Effector memory CD4-positive, alpha-beta T cell (primary cell): Measurements from ENCODE around the gene KDM5C.
"Not testable (repeated sequence)": the region's sequence is repeated elsewhere in the genome, so short reads cannot be mapped to it uniquely, and the experiment has no call there.

Experiments
- DNase-seq, 3 donors: peaks; one replicate each; pipeline ENCODE4 v3.0.0-alpha.2; 2020
- H3K27ac ChIP-seq: 2 replicates; pipeline ENCODE4 v1.7.0; 2013; ENCODE audit warnings: mild to moderate bottlenecking, low read length, moderate library complexity; ENCODE audit not compliant: insufficient read depth, poor library complexity, severe bottlenecking
- H3K27me3 ChIP-seq: replicated peaks from 2 replicates; pipeline ENCODE4 v1.7.0; 2013; ENCODE audit warnings: mild to moderate bottlenecking, low read length; ENCODE audit not compliant: insufficient read depth, control insufficient read depth, poor library complexity, severe bottlenecking
- H3K36me3 ChIP-seq: 2 replicates; pipeline ENCODE4 v1.7.0; 2013; ENCODE audit warnings: mild to moderate bottlenecking, low read length, moderate library complexity; ENCODE audit not compliant: control insufficient read depth, insufficient read depth
- H3K4me1 ChIP-seq: 2 replicates; pipeline ENCODE4 v1.7.0; 2013; ENCODE audit warnings: low read length, mild to moderate bottlenecking; ENCODE audit not compliant: control insufficient read depth, insufficient read depth, poor library complexity, severe bottlenecking
- H3K4me3 ChIP-seq: 2 replicates; pipeline ENCODE4 v1.7.0; 2013; ENCODE audit warnings: low read length, low read depth, mild to moderate bottlenecking; ENCODE audit not compliant: insufficient read depth, poor library complexity, severe bottlenecking
- H3K9me3 ChIP-seq: 2 replicates; pipeline ENCODE4 v1.7.0; 2013; ENCODE audit warnings: mild to moderate bottlenecking, low read length, moderate library complexity; ENCODE audit not compliant: control insufficient read depth

Gene KDM5C

DNA sequence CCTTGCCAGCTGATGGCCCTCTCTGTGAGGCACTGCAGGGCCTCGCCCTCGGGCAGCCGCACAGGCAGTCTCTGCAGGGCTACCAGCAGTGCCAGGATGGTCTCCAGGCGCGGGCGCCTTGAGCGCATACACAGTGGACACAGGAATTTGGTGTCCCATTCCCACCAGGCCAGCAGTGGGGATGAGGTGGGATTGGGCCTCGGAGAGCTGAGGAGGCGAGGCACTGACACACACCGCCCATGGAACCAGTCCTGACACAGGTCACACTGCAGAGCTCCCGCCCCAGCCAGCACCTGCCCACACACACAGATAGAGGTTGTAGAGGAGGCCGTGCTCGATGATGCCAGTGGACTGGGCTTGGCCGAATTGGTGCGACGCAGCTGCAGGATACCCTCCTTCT, 30.7 kb downstream of the KDM5C start:
- Histone ChIP-seq H3K4me1 (no peaks in the 10 kb centered on the region), H3K36me3 (peaks cover 65% of the 10 kb centered on the region), H3K4me3 (no peak overlapping the region), H3K27ac (no peak overlapping the region), H3K27me3 (no peaks in the 10 kb centered on the region), H3K9me3 (no peaks in the 10 kb centered on the region)
- no peak for DNase-seq

DNA sequence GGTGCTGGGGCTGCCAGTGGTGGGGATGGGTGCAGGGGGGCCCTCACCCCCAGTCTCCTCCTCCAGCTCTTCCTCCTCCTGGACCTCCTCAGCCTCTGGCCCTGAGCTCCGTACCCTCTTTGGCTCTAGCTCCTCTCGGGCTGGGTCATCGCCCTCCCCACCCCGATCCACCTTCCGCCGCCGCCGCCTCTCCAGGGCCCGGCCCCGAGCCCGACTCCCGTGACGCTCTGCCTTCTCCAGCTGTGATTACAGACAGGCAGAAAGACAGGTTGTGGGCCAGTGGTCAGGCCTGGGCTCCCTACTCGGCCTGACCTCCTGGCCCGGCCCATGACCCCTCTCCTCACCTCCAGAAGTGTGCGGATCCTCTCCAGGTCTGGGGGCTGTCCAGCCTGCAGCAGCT, 31.9 kb downstream of the KDM5C start:
- Histone ChIP-seq H3K9me3 (no peaks in the 10 kb centered on the region), H3K4me1 (no peaks in the 10 kb centered on the region), H3K27me3 (no peaks in the 10 kb centered on the region), H3K36me3 (peaks cover 53% of the 10 kb centered on the region), H3K4me3 (no peak overlapping the region), H3K27ac (no peak overlapping the region)
- DNase-seq: no peak

DNA sequence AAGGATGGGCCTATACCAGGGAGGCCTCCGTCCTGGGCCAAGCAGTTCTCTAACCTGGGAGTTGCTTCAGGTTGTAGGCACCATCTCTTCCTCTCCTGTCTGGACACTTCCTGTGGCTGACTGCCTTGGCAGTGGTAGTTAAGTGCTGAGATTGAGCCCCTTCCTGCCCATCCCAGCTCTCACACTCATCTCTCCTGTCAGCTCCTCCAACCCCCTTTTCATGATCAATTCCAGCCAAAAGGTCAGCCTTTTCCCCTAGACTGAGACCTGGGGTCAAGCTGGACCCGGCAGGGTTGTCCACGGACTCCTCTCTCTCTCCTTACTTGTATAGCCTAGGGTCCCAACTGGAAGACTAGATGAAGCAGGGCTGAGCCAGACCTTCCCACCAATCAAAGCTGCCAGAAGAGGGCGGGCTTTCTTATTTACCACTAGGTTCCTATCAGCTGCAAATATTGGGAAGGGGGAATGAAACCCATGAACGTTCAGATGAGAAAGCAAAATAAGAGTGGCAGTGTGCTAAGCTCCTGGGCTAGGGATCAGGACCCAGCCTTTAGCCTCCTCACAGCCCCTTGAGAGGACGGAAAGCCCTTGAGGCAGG, 34.5 kb downstream of the KDM5C start:
- peaks cover 27% of the 10 kb centered on the region for H3K36me3 ChIP-seq
- no peak overlapping the region for H3K4me3 ChIP-seq
- DNase-seq: no peak
- no peaks in the 10 kb centered on the region for H3K4me1 ChIP-seq
- no peaks in the 10 kb centered on the region for H3K9me3 ChIP-seq
- H3K27ac ChIP-seq: no peak overlapping the region
- H3K27me3 ChIP-seq: no peaks in the 10 kb centered on the region

DNA sequence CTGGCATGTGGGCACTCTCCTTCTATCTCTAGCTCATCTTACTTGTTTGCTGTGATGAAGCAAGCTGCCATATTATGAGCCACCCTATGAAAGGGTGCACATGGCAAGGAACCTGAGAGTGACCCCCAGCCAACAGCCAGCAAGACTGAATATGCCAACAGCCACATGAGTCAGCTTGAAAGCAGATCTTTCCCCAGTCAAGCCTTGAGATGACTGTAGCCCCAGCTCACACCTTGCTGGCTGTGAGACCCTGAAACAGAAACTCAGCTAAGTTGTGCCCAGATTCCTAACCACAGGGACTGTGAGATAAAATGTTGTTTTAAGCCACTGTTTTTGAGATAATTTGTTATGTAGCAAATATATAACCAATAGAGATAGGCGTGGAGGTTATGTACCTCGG, 36.2 kb downstream of the KDM5C start:
- Histone ChIP-seq H3K4me1 (no peaks in the 10 kb centered on the region), H3K36me3 (peaks cover 10% of the 10 kb centered on the region), H3K27ac (no peak overlapping the region), H3K4me3 (no peak overlapping the region), H3K27me3 (no peaks in the 10 kb centered on the region), H3K9me3 (no peaks in the 10 kb centered on the region)
- DNase-seq: no peak

DNA sequence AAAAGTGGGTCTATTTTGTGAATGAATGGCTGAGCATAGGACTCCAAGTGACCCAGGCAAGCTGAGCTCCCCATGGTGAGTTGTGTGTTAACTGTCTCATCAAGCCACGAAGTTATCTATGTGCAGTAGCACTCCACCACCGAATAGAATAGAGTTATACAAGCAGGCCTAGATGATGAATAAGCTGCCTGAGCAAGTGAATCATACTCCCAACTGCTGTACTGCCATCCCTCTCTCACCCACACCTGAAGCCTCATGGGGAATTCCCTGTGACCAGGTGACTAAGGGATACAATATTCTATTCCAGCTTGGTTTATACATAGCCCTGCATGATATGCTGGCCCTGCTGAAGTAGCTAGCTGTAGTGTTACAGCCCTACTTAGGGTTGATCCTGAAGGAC, 38.7 kb downstream of the KDM5C start:
- Histone ChIP-seq H3K27me3 (no peaks in the 10 kb centered on the region), H3K4me1 (no peaks in the 10 kb centered on the region), H3K36me3 (no peaks in the 10 kb centered on the region), H3K27ac (no peak overlapping the region), H3K9me3 (no peaks in the 10 kb centered on the region), H3K4me3 (no peak overlapping the region)
- DNase-seq: no peak

DNA sequence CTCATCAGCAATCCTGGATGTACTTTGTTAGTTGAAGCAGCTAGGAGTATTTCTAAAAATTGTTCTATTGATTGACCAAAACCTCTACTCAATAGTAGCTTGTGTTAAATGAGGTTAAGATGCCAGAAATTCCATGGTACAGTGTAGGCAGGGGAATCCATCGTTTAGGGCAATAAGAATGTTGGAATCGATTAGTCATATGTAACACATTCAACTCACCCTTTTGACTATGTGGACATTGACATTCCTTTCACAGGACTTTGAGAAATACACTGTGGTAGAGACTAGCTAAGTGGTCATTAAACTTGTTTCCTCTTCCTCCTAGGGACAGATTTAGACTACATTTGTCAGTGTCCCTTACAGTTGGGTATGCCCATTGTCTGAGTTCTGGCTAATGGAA, 40.2 kb downstream of the KDM5C start:
- no peaks in the 10 kb centered on the region for H3K36me3 ChIP-seq
- no peak overlapping the region for H3K4me3 ChIP-seq
- no peak overlapping the region for H3K27ac ChIP-seq
- no peak for DNase-seq
- no peaks in the 10 kb centered on the region for H3K27me3 ChIP-seq
- no peaks in the 10 kb centered on the region for H3K9me3 ChIP-seq
- no peaks in the 10 kb centered on the region for H3K4me1 ChIP-seq

DNA sequence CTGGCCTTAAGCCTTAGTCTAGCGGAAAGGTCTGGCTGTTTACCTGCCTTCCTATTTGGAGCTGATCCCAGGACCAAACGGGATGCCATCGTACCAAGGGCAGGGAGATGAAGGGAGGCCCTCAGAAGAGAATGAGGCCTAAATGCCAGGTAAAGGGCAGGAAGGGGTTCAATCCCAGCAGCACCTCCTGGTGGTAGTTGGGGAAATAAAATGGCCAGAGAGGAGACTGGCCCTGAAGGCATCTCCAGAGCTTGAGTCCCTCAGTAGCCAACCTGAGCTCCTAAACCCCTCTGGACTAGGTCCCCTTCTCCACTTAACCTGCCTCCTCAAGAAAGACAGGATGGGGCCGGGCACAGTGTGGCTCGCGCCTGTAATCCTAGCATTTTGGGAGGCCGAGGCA, 53.7 kb downstream of the KDM5C start:
- no peak for DNase-seq
- Histone ChIP-seq H3K9me3 (no peaks in the 10 kb centered on the region), H3K27me3 (no peaks in the 10 kb centered on the region)

DNA sequence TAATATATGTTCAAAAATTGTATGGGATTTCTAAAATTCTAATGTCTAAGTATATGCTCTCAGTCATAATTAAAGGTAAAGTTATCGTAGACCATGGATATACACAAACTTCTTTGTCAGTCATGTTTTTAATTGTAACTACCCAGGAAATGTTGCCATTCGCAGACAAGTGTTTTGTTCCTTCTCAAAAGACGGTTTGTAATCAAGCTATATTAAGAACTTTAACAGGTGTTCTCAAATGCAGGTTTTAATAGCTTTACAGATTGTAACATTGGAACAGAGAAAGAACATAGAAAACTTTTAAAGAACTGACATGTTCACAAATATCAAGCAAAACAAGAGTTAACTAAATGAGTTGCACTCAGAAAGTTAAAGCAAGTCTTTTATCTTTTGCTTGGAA, 58.9 kb downstream of the KDM5C start:
- Histone ChIP-seq H3K27me3 (no peaks in the 10 kb centered on the region), H3K4me1 (no peaks in the 10 kb centered on the region), H3K9me3 (no peaks in the 10 kb centered on the region), H3K36me3 (no peaks in the 10 kb centered on the region), H3K4me3 (no peak overlapping the region), H3K27ac (no peak overlapping the region)
- no peak for DNase-seq

More for the DNA sequence above, 53.7 kb downstream of the KDM5C start:
- no peaks in the 10 kb centered on the region for H3K4me1 ChIP-seq
- H3K36me3 ChIP-seq: no peaks in the 10 kb centered on the region
- H3K27ac ChIP-seq: no peak overlapping the region
- no peak overlapping the region for H3K4me3 ChIP-seq

DNA sequence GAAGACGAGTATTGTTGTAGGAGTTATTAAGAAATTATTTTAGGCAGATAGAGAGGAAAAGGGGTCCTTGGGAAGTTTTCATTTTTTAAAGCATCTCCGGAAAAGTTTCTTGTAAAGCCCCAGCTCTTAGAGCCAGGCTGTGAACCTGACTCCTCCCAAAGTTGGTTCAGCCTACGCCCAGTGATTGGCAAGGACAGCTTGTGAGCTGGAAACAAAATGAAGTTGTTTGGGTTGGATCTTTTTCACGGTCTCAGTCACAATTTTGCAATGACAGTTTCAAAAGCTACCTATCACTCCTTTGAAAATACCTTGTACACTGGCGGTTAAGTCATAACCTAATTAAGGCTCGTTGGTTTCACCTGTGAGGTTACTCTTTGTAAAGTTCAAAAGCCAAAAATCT, 60.4 kb downstream of the KDM5C start:
- not testable (repeated sequence) for H3K4me3 ChIP-seq, DNase-seq, H3K9me3 ChIP-seq

DNA sequence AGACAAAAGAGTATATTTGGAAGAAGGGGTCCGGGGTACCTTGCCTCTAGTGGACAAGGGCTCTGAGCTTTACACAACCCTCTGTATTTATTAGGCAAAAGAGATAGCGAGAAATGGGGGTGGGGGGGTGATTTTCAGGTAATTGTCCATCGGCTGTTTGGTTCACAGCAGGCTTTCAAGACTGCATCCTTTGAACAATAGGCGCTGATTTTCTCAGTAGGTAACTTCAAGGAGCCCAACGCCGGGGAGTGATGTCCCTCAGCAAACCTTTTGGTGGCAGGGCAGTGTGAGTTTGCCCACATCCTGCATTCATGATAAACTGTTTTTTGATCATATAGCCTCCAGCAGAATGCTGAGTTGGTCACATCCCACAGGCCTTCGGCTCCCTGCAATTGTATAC, 61.6 kb downstream of the KDM5C start:
- no peak for DNase-seq
- Histone ChIP-seq H3K9me3 (no peaks in the 10 kb centered on the region), H3K27me3 (no peaks in the 10 kb centered on the region), H3K4me3 (no peak overlapping the region), H3K4me1 (no peaks in the 10 kb centered on the region), H3K36me3 (no peaks in the 10 kb centered on the region), H3K27ac (no peak overlapping the region)

More for the DNA sequence above, 60.4 kb downstream of the KDM5C start:
- H3K27me3 ChIP-seq, H3K4me1 ChIP-seq, H3K36me3 ChIP-seq, H3K27ac ChIP-seq: not testable (repeated sequence)
